HepG2 (cell line): ENCODE measurements around the gene C1QTNF5. TPM values are rescaled to one million over a fixed set of nuclear protein-coding genes. Genes with fewer than 3 reads are reported as not detected.

Source experiments
- ASH2L ChIP-seq: fragments of 300-600, 200-600 bp; sonication (generic); IDR thresholded peaks from 2 replicates; pipeline ENCODE4 v1.7.0; 2017; ENCODE audit warnings: low read depth, mild to moderate bottlenecking, moderate library complexity, mixed read lengths, low read length; ENCODE audit not compliant: insufficient read length
- ATF7-NPFF ChIP-seq: sonication (generic); formaldehyde crosslinking; IDR thresholded peaks from 2 replicates; pipeline ENCODE4 v1.8.1; 2023; ENCODE audit warnings: mild to moderate bottlenecking, low read depth, missing genetic modification reagents, moderate library complexity
- DNMT3B ChIP-seq: conservative IDR thresholded peaks from 2 replicates; pipeline ENCODE4 v1.6.1; 2016; ENCODE audit warnings: missing biosample characterization, control low read depth
- E2F5 ChIP-seq: sonication (generic); formaldehyde crosslinking; conservative IDR thresholded peaks from 2 replicates; pipeline ENCODE4 v1.4.0; 2020; ENCODE audit warnings: missing genetic modification reagents
- FOXC1 ChIP-seq: sonication (generic); formaldehyde crosslinking; IDR thresholded peaks from 2 replicates; pipeline ENCODE4 v1.8.0; 2022; ENCODE audit warnings: mild to moderate bottlenecking, missing genetic modification reagents, borderline replicate concordance
- PHF20 ChIP-seq: sonication (generic); formaldehyde crosslinking; IDR thresholded peaks from 2 replicates; pipeline ENCODE4 v1.5.0; 2020; ENCODE audit warnings: mild to moderate bottlenecking, missing genetic modification reagents
- RBFOX2 ChIP-seq: fragments of 200-400 bp; formaldehyde crosslinking; IDR thresholded peaks from 2 replicates; pipeline ENCODE4 v1.6.1; 2017; ENCODE audit warnings: low read depth, mild to moderate bottlenecking, low read length
- RXRA ChIP-seq: sonication (generic); formaldehyde crosslinking; IDR thresholded peaks from 2 replicates; pipeline ENCODE4 v1.5.1; 2020; ENCODE audit warnings: missing genetic modification reagents
- SOX6 ChIP-seq, 2 experiments: fragments of 450-650 bp in 1 of 2; sonication (generic) in 1 of 2; formaldehyde crosslinking in 1 of 2; IDR thresholded peaks; 2 replicates each; pipeline versions ENCODE4 v1.4.0 to v1.6.1; 2017 to 2020; ENCODE audit warnings: antibody characterized with exemption in 1 of 2, mild to moderate bottlenecking in 1 of 2, missing genetic modification reagents in 1 of 2
- SP2 ChIP-seq: sonication (generic); formaldehyde crosslinking; IDR thresholded peaks from 2 replicates; pipeline ENCODE4 v1.5.1; 2020; ENCODE audit warnings: mild to moderate bottlenecking, missing genetic modification reagents
- YEATS2 ChIP-seq: sonication (generic); formaldehyde crosslinking; IDR thresholded peaks from 2 replicates; pipeline ENCODE4 v1.4.0; 2020; ENCODE audit warnings: missing genetic modification reagents, borderline replicate concordance
- ZNF263 ChIP-seq: sonication (generic); formaldehyde crosslinking; IDR thresholded peaks from 2 replicates; pipeline ENCODE4 v1.4.0; 2020; ENCODE audit warnings: missing genetic modification reagents
- polyA plus RNA-seq, 8 experiments: library from polyadenylated mRNA; depleted of rRNA in 3 of 8; stranded (reverse) in 7 of 8; unstranded in 1 of 8; fragments of >200 nt; fragmentation: Illumina TruSeq in 4 of 8; extraction: Trizol in 4 of 8; gene quantifications; 2 replicates each; pipeline versions ENCODE4 v1.2.1 to v1.2.3, GENCODE V29; 2011 to 2016; ENCODE audit warnings: low read depth in 4 of 8, missing spikeins in 1 of 8, mixed read lengths in 1 of 8; ENCODE audit not compliant: insufficient read depth in 1 of 8
- total RNA-seq, 5 experiments: library from RNA; depleted of rRNA; stranded (reverse); fragments of >200 nt; fragmentation: Illumina TruSeq; extraction: Trizol; gene quantifications; 2 replicates each; pipeline ENCODE4 v1.2.3, GENCODE V29; 2016; ENCODE audit warnings: low read depth in 1 of 5
- TF ChIP-seq, protein P1 (sequence below): IDR thresholded peaks from 2 replicates; pipeline ENCODE4 v1.6.1; 2016; ENCODE audit warnings: control low read depth
- TF ChIP-seq, protein P2 (sequence below), 2 experiments: sonication (generic) in 1 of 2; formaldehyde crosslinking in 1 of 2; IDR thresholded peaks; 2 replicates each; pipeline versions ENCODE4 v1.4.0 to v1.6.1; 2018 to 2020; ENCODE audit warnings: missing genetic modification reagents in 2 of 2, borderline replicate concordance in 1 of 2, low read depth in 1 of 2, mild to moderate bottlenecking in 1 of 2, missing biosample characterization in 1 of 2
- TF ChIP-seq, protein P3 (sequence below): sonication (generic); formaldehyde crosslinking; IDR thresholded peaks from 2 replicates; pipeline ENCODE4 v1.5.1; 2020; ENCODE audit warnings: mild to moderate bottlenecking, missing genetic modification reagents, moderate library complexity
- TF ChIP-seq, protein P4 (sequence below): IDR thresholded peaks from 2 replicates; pipeline ENCODE4 v1.6.1; 2016; ENCODE audit warnings: mild to moderate bottlenecking, missing biosample characterization, missing genetic modification reagents
- TF ChIP-seq, protein P5 (sequence below): sonication (generic); formaldehyde crosslinking; IDR thresholded peaks from 2 replicates; pipeline ENCODE4 v1.5.0; 2020; ENCODE audit warnings: missing genetic modification reagents

C1QTNF5 gene
- total and polyA plus RNA-seq, 2 of the 13 experiments (the other 11 are each of a cell fraction or from before 2014, with no cell fraction given), result 0.86 to 1.2 TPM

DNA sequence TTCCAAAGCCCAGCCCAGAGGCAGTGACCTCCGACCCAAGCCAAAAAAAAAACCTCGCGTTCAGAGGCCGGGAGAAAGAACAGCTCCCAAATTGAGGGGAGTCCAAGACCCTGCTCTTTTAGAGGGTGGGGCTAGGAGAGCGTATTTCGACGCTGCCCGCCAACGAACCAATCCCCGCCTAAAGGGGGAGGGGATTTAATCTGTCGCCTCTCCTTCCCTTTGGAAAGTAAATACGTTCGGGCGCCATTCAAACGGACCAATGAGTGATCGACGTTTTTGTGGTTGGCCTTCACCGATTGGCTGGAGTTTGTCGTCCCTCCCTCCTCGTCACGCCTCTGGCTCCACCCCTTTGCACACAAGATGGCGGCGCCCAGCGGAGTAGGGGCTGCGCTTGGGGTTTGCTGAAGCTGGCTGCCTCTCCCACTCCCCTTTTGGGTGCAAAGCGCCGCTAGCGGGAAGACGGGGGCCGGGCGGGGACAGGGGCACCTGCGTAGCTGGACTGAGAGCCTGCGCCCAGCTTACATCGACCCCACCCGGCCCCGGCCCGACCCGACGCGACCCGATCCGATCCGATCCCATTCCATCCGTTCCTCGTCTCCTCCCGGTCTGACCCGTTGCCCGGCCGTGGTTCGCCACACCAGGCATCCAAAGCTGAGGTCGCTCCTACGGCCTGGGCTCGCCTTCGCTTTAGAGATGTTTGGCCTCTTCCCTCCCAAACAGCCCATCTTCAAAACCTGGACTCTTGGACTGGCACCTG is 6.3 kb downstream of the C1QTNF5 start, which contains the start of gene RNF26 (continued):
- TF ChIP-seq, protein P1, sequence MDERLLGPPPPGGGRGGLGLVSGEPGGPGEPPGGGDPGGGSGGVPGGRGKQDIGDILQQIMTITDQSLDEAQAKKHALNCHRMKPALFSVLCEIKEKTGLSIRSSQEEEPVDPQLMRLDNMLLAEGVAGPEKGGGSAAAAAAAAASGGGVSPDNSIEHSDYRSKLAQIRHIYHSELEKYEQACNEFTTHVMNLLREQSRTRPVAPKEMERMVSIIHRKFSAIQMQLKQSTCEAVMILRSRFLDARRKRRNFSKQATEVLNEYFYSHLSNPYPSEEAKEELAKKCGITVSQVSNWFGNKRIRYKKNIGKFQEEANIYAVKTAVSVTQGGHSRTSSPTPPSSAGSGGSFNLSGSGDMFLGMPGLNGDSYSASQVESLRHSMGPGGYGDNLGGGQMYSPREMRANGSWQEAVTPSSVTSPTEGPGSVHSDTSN, result no peak
- TF ChIP-seq DNMT3B (CRISPR knock-in tag), result 0 out of 2 replicates have a peak, but pooled peaks have one; percentile 51
- TF ChIP-seq, protein P2, sequence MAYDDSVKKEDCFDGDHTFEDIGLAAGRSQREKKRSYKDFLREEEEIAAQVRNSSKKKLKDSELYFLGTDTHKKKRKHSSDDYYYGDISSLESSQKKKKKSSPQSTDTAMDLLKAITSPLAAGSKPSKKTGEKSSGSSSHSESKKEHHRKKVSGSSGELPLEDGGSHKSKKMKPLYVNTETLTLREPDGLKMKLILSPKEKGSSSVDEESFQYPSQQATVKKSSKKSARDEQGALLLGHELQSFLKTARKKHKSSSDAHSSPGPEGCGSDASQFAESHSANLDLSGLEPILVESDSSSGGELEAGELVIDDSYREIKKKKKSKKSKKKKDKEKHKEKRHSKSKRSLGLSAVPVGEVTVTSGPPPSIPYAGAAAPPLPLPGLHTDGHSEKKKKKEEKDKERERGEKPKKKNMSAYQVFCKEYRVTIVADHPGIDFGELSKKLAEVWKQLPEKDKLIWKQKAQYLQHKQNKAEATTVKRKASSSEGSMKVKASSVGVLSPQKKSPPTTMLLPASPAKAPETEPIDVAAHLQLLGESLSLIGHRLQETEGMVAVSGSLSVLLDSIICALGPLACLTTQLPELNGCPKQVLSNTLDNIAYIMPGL (CRISPR knock-in tag; IDR thresholded peaks at IDR 0.05; ENCODE audit: borderline replicate concordance in 1 of 2, low read depth in 1 of 2), result peak; percentile 30 to 44; a peak in 2 of 4 replicates
- peak; percentile 81 for TF ChIP-seq SP2 (CRISPR knock-in tag)
- TF ChIP-seq RBFOX2, result peak; percentile 88
- TF ChIP-seq ATF7-NPFF (CRISPR knock-in tag), result peak; percentile 37; the same call in 1 of the 2 replicates
- TF ChIP-seq, protein P3, sequence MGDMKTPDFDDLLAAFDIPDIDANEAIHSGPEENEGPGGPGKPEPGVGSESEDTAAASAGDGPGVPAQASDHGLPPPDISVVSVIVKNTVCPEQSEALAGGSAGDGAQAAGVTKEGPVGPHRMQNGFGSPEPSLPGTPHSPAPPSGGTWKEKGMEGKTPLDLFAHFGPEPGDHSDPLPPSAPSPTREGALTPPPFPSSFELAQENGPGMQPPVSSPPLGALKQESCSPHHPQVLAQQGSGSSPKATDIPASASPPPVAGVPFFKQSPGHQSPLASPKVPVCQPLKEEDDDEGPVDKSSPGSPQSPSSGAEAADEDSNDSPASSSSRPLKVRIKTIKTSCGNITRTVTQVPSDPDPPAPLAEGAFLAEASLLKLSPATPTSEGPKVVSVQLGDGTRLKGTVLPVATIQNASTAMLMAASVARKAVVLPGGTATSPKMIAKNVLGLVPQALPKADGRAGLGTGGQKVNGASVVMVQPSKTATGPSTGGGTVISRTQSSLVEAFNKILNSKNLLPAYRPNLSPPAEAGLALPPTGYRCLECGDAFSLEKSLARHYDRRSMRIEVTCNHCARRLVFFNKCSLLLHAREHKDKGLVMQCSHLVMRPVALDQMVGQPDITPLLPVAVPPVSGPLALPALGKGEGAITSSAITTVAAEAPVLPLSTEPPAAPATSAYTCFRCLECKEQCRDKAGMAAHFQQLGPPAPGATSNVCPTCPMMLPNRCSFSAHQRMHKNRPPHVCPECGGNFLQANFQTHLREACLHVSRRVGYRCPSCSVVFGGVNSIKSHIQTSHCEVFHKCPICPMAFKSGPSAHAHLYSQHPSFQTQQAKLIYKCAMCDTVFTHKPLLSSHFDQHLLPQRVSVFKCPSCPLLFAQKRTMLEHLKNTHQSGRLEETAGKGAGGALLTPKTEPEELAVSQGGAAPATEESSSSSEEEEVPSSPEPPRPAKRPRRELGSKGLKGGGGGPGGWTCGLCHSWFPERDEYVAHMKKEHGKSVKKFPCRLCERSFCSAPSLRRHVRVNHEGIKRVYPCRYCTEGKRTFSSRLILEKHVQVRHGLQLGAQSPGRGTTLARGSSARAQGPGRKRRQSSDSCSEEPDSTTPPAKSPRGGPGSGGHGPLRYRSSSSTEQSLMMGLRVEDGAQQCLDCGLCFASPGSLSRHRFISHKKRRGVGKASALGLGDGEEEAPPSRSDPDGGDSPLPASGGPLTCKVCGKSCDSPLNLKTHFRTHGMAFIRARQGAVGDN (CRISPR knock-in tag), result peak; percentile 56; the same call in 1 of the 2 replicates
- TF ChIP-seq YEATS2 (CRISPR knock-in tag), result peak; percentile 73; the same call in 1 of the 2 replicates
- TF ChIP-seq PHF20, result peak; percentile 86
- TF ChIP-seq ASH2L, result peak; percentile 90
- TF ChIP-seq E2F5 (CRISPR knock-in tag), result peak; percentile 51; the same call in 1 of the 2 replicates
- TF ChIP-seq ZNF263, result no peak
- TF ChIP-seq, protein P4, sequence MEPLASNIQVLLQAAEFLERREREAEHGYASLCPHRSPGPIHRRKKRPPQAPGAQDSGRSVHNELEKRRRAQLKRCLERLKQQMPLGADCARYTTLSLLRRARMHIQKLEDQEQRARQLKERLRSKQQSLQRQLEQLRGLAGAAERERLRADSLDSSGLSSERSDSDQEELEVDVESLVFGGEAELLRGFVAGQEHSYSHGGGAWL, result peak; percentile 69
- TF ChIP-seq FOXC1 (CRISPR knock-in tag), result no peak
- TF ChIP-seq RXRA, result peak; percentile 51; the same call in 1 of the 2 replicates
- no peak for TF ChIP-seq SOX6 (IDR thresholded peaks at IDR 0.05)
- 0 out of 2 replicates have a peak, but pooled peaks have one; percentile 11 for TF ChIP-seq SOX6 (CRISPR knock-in tag; IDR thresholded peaks at IDR 0.05)
- TF ChIP-seq, protein P5, sequence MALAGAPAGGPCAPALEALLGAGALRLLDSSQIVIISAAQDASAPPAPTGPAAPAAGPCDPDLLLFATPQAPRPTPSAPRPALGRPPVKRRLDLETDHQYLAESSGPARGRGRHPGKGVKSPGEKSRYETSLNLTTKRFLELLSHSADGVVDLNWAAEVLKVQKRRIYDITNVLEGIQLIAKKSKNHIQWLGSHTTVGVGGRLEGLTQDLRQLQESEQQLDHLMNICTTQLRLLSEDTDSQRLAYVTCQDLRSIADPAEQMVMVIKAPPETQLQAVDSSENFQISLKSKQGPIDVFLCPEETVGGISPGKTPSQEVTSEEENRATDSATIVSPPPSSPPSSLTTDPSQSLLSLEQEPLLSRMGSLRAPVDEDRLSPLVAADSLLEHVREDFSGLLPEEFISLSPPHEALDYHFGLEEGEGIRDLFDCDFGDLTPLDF (CRISPR knock-in tag), result peak; percentile 67
